Dedifferentiated amniotic fluid mesenchymal stem cell (primary cell): ENCODE results near the gene C8A.

Experiments
- DNase-seq: peaks from one replicate; pipeline ENCODE4 v3.0.0-alpha.2; 2016; ENCODE audit errors: extremely low spot score

The C8A gene

DNA sequence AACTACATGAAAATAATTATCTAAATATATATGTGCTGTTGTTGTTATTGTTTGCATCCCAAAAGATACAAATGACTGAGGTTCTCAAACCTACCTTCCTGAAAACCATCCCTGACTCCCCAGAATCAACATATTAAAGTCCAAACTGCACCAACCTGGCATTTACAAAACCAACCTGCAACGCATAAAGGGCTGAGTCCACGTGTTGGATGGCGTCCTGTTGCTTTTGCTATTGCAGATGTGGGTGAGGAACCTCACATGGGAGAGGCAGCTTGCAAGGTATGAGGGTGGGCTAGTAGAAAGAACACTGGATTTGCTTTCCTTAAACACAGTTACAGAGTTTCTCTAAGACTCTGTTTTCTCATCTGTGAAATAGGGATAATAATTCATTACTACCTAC is 112.8 kb downstream of the C8A start:
- DNase-seq, result no peak
